GM21447 (cell line): ENCODE data around the gene ADCY2.

Source experiments
- ATAC-seq: cut with Tn5 transposase; IDR thresholded peaks from one replicate; pipeline ENCODE4 v1.9.1; 2021; ENCODE audit not compliant: unreplicated experiment

Gene ADCY2

DNA sequence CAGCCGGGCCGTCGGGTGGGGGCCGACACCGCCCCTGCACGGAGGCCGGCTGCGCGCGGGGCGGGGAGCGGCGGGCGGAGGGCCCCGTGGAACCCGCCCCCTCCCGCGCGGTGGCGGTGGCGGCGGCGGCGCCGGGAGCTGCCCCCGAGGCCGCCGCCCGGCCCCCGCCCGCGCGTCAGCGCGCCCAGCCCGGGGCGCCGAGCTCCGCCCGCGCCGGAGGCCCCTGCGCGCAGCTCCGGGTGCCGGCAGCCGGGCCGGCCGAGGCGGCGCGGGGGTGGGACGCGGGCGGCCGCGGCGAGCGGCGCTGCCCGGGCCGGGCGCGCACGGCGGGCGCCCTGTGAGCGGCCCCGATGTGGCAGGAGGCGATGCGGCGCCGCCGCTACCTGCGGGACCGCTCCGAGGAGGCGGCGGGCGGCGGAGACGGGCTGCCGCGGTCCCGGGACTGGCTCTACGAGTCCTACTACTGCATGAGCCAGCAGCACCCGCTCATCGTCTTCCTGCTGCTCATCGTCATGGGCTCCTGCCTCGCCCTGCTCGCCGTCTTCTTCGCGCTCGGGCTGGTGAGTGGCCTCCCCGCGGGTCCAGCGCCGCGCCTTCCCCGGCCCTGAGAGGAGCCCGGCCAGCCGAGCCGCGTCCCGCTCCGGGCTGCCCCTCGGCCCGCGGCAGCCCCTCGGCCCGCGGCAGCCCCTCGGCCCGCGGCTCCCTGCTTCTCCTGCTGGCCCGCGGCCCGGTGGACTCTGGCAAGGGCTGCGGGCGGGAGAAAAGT lies at the start of gene ADCY2:
Gene ADCY2 (plus strand): TSS at position 192 of the 766 bp plus-strand sequence. CDS start 159 bp downstream, at position 351.
- ATAC-seq: no peak

DNA sequence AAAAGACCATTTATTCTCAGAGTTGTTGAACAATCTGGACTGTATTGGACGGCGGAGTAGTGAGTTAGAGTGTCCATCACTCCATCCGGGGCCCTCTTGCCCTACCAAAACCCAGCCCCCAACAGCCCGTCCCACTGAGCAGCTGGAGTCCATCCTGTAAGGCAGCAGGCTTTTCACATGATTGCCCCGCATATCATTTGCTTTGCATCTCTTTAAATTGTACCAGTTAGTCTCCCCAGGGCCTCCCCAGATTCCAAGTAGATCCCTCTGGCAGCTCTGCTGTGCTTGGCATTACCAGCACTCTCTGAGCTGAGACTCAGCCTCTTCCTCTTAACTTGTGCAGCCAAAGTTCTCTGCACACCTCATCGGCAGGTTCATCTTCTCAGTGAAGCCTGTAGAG lies 48.6 kb upstream of the ADCY2 start:
- ATAC-seq: no peak

DNA sequence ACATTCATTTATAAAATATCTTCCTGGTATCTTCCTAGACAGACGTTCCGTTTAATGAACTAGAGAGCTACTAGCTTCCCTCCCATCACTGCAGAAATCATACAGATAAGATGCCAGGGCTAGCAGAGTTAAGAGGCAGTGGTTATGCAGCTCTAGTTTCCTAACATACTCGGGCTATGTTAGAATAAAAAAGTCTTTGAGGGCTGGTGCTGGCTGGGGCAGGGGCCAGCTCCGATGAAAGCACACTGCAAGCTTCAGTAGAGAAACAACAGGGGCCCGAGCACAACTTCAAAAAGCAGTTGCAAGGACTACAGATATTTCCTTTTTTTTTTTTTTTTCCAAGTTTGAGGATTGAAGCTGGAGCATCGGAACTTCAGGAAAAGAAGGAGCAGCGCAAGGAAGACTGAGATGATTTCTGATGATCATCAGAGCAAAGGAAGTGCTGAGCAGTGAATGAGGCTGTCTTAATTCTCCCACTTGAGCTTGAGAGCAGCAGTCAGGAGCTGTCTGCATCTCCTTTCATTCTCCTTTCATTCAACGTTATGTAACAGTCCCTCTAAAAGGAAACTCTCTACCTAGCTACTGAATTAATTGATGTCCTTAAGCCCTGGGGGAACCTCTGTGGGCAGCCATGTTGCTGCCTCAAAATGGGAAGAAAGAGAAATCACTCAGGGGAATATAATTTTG lies 47.6 kb upstream of the ADCY2 start:
- no peak for ATAC-seq

DNA sequence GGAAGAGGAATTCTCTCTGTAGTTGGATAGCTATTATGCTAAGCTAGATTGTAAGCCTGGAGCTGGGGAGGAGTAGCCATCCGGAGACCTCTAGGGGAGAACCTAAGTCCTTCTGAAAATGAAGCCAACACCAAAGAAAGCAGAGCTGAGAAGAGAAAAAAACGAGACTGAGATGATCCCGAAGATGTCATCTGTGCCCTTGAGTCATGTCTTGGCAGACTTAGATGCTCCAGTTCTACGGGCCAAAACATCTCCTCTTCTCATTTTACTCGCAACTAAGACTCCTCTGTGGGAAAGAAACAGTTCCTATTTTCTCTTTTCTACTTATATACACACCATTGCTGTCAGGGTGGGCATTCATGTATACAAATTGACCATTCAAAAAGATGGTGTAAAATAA lies 34.3 kb upstream of the ADCY2 start:
- no peak for ATAC-seq

DNA sequence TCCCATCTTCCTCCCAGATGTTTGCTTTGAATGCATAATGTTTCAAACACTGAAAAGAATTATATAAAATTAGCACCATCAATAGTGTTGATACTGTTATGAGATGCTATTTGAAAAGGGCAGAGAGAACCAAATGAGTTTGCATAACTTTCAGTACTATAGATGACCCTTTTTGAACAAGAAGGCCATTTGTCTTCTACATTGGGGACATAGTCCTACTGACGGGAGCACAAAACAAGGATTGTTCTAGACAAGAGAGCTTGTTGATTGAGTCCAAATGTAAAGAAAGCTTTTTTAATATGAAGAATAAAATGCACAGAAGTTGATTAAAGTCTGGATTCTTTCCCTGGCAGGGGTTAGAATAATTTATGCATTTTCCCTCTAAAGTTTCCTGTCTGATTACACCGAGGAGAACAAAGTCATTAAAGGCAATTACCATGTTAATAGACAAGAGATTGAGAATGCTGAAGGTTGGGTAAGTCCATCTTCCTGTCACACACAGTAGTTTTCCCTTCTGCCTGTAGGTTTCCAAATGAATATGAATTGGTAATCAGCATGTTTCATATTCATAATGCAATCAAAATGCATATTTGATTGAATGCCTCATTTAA lies 32.8 kb upstream of the ADCY2 start:
- ATAC-seq: no peak

DNA sequence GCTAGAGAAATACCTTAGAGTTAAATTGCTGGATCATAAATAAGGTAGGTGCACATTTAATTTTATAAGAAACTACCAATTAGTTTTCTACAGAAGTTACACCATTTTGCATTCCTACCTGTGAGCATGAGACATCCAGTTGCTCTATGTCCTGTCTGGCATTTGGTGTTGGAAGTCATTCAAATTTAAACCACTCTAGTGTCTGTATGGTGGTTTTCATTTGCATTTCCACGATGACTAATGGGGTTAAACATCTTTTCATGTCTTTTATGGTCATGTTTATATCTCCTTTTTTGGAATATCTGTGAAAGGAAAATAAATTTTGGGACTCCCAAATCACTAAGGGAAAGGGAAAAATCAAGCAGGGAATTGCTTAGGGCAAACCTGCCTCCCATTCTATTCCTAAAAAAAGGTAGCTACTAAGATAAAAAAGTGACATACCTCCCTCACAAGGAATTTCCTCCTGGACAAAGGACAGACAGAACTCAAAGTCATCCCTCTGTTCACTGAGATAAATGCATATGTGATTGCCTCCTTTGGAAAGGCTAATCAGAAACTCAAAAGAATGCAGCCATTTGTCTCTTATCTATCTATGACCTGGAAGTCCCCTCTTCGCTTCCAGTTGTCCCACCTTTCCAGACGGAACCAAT lies 31.6 kb upstream of the ADCY2 start:
- ATAC-seq: no peak

DNA sequence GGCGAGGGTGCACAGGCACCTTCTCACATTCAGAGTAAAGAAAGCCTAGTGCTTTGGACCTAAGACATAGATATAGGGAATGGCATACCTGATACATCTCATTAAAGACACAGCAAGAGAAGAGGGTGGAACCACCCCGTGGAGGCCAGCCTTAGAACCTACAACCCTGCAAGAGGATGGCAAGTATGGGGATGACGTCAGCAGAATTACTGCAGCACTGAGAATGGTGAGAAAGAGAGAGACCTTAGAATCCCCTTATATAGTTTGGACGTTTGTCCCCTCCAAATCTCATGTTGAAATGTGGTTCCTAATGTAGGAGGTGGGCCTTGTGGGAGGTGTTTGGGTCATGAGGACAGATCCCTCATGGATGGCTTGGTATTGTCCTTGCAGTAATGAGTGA lies 28.2 kb upstream of the ADCY2 start:
- ATAC-seq: no peak

DNA sequence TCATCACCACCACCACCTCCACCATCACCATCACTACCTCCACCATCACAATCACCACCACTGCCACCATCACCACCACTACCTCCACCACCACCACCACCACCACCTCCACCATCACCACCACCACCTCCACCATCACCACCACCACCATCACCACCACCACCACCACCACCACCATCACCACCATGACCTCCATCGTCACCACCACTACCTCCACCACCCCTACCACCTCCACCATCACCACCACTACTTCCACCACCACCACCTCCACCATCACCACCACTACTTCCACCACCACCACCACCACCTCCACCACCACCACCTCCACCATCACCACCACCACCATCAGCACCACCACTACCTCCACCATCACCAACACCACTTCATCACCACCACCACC lies 23.5 kb upstream of the ADCY2 start:
- no peak for ATAC-seq

DNA sequence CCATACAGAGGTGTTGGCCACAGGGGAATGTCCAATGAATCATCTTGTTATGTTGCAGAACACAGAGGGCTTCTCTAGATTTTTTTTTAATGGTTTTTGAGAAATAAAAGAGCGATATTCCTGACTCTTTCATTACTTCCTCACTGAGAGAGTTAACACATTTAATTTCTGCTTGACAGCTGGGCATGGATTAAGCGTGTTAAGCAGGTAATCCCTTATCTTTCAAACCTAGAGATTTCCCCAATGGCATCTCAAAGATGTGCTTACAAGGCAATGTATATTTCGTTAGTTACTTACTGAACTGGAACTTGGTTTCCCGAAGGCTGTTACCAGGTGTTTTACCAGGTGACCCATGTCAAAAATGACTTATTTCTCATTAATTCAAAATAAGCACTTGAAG lies 21.8 kb upstream of the ADCY2 start:
- no peak for ATAC-seq

DNA sequence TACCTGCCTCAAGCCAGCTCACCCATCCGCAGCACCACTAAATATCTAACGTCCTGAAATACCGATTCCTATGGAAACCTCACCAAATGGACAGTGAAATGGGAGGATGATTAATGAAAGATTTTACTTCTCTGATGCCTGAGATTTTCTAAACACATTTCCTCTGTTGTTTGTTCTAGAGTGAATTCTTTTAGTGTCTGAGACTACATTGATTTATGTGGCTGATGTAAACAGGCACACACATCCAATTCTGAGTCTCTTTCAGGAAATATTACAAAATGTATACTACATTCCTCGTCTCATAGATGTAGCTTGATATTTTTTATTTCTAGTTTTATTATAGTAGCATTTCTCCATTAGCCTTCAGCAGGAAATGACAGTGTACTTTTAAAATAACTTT lies 20.5 kb upstream of the ADCY2 start:
- ATAC-seq: no peak

DNA sequence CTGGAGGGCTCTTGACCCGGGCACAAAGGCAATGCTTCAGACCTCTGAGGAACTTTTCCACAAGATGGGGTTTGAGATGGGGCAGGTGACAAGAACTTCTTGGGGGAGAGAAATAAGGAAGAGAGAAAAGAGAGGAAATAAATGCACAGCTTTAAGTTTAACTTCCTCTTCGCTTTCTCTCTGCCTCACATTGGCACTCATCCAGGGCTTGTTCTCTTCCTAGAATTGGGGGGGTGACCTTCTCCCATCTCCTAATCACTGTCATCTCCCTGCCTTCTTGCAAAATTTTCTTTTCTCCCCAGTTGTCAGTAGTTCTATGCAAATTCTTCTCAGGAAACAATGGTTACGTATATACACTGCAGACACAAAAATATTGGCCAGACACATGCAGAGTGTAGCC lies 19.1 kb upstream of the ADCY2 start:
- ATAC-seq: no peak

DNA sequence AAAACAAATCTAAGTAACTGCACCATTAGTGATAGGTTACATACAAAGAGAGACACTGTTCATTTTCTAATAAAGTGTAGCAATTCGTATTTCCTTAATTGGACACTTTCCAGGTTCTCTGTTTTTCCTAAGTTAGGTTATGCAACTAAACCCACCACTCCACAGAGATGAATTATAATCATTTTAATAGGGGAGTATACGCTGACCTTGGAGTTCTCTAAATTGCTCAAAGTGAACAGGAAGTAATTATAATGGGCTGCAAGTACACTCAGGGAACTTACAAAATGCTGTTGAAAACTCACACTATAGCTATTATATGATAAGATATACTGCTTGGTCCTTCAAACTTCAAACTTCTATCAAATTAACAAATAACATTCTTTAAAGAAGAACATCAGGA lies 18.2 kb upstream of the ADCY2 start:
- ATAC-seq: no peak

DNA sequence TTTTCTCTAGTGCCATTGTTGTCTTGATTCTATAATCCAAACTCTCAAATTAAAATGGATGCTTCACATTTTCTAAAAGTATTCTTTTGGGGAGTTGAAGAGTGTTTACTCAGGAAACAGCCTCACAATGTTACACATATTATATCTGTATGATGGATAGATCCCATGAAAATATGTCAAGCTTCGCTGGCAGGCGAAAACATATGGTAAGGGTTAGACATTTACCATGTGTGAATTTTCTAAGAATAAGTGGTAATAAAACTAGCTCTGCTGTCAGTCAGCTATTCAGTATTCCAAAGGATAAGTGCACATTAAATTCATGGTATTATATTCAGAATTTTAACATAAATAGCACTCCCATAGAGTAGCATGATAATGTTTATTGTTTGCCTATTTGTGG lies 13.3 kb upstream of the ADCY2 start:
- no peak for ATAC-seq

DNA sequence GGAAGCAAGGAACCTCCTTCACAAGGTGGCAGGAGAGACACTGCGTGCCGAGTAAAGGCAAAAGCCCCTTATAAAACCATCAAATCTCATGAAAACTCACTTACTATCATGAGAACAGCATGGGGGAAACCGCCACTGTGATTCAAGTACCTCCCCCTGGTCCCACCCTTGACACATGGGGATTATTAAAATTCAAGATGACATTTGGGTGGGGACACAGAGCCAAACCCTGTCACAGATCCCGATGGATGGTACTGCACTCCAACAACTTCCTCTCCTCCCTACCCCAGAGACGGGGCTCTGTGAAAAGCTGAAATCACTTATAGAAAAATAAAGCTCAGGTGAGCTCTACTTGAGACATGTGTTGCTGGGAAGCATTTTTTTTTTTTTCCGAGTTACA lies 10.3 kb upstream of the ADCY2 start:
- no peak for ATAC-seq

DNA sequence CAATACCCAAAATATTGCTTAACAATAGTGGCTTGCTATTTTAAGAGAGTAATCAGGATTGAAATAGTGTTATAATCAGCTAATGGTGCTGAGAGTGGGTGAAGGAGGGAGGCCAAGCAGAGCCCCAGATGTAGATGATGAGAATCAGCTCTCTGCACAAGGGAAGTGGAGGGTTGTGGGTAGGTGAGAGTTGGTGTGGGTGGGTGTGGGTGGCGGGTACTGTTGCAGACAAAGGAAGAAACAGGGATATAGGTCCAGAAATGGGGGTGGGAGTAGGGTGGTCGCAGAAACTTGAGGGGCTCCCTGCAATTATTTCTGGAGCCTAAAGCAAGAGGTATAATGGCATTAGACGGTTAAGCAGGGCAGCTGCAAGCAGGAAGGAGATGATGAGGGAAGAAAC lies 7.4 kb upstream of the ADCY2 start:
- ATAC-seq: no peak

DNA sequence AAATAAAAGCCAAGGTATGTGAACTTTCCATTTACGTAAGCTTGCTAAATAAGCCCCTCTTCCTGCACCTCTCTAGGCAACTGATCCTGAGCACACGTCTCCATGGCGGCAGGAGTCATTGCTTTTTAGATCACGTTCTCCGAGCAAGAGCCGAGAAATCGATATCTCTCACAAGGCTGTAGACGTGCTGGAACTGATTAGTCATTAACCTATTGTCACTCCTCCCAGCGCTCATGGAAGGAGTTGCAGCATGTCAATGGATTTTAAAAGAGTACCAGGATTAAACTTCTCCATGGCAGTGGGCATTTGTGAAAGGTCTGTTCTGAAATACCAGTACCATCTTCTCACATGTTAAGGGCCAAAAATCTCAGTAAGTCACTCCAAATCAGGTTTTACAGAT lies 4.7 kb upstream of the ADCY2 start:
- ATAC-seq: no peak

DNA sequence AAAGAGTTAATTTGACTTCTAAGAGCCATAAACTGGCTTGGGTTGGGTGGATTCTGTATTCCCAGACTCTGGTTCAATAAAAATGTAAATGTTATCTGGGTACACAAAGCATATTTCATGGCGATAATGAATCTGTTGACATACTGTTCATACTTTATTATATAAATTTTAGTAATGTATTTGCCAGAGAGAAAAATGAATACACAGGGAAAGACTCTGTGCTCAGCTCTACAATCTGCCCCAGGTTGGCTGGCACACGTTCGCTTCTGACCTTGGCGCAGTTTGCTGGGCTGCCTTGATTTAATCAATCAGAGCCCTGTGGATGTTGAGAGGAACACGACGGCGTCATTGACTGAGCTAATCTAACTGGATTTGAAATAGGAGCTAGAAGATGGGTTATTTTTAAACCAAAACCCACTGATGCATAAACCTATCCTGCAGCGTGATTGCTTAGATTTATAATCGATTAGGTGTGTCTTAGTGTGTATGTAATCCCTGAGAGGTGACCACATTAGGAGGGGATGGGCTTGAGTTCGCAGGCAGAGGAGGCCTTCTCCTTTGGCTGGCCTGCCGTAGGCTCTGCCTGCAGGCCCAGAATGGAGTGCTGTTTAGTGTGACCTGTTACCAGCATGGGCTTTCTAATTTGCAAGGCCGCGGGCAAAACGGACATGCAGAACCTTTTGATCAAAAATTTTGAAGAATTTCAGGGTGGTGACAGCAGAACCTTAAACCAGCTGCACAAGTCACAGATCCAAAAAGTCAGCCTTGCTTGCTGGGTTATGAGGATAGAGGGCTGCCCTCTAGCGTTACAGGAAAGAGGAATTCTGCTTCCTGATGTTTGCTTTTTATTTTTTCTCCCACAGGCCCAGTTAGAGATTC lies 3.9 kb upstream of the ADCY2 start:
- no peak for ATAC-seq

DNA sequence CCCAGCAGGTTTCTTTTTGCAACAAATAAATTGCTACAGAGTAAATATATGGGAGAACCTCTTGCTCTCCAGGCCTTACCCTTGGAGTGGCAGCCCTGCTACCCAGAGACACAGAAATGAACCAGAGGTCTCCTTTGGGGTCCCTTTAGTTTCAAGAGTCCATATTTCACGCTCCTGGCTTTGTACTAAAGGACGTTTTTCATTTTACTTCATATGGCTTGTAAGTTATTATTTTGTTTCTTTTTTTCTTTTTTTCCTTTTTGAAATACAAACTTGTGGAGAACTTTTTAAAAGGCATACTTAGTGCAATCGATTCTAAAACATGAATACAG lies 3.3 kb upstream of the ADCY2 start:
- ATAC-seq: no peak

DNA sequence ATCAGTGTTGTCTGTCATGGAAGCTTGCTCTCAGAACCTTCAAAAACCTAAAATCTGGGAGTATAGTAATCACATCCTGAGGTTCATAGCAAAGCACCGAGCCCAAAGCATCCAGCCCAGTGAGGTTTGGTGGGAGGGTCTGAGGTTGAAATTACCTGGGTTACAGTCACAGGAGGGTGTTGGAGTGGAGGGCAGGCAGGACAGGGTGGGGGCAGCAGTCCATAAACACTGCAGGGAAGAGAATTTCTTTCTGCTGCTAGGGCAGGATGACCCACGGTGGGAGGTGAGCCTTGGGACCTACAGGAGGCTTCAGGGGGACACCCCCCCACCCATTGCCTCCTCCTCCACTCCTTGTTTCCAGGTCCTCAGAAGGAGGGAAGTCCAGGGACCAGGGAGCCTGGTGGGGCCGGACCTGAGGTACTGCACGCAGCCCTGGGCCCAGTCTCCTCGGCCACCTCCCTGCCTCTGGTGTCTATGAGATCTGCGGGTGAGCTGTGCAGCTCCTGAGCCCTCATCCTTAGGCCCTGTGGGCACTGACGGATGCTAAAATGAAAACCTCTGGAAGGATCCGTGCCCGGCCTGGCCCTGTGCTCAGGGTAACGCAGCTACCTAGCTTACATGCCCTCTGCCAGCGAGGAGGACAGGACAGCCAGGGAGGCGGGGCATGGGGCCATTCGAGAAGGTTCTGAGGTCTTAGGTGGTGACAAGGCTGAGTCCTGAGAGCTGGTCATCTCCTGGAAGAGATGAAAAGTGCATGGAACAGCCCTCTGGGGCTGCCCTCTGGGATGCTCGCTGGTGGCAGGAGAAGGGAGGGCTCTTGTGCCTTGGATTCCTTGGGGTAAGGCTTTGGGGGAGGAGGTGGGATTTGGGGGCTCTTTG lies 1.8 kb upstream of the ADCY2 start:
- no peak for ATAC-seq

DNA sequence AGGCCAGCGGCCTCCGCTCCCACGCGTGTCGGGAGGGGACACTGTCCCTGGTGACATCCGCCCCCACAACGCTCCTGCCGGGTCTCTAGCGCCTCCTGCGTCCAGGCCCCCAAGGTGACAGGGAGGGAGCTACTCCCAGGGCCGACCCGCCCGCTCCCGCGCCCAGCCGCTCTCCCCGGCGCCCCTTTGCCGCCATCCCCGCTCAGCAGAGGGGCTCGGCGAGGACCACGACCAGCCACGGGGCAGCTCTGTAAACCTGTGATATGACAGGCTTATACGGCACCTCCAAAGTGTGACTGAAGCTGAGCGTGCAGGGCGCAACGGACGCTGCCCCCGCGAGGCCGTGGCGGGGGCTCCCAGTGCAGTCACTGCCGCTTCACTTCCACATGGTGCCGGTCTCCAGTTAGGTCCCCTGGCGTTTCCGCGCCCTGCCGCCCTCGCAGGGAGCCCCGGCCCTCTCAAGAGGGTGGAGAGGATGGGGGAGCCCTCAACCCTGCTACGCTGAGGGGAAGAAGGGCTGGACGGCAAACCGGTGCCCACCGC lies 978 bp upstream of the ADCY2 start:
- no peak for ATAC-seq
